NB4 (cell line): ENCODE data around the gene TJP1.
A peak's percentile ranks its signal among the peaks of the same experiment; 100 is the strongest.
"Not testable (repeated sequence)": the region's sequence is repeated elsewhere in the genome, so short reads cannot be mapped to it uniquely, and the experiment has no call there.

ENCODE experiments used
- DNase-seq: peaks from one replicate; pipeline ENCODE4 v3.0.0; 2010; ENCODE audit warnings: low read depth
- H3K4me3 ChIP-seq: one replicate; pipeline ENCODE4 v1.5.1; 2011; ENCODE audit warnings: mild to moderate bottlenecking, low read depth, low read length, moderate library complexity
- CTCF ChIP-seq: IDR thresholded peaks from one replicate; pipeline ENCODE4 v1.5.1; 2012; ENCODE audit warnings: low read depth, low read length
- MAX ChIP-seq: IDR thresholded peaks from 2 replicates; pipeline ENCODE4 v1.6.1; 2011; ENCODE audit warnings: low read depth, low read length
- MYC ChIP-seq: IDR thresholded peaks from 2 replicates; pipeline ENCODE4 v1.6.1; 2011; ENCODE audit warnings: low read depth, low read length
- POLR2A ChIP-seq: IDR thresholded peaks from 2 replicates; pipeline ENCODE4 v1.6.1; 2011; ENCODE audit warnings: mild to moderate bottlenecking; ENCODE audit not compliant: insufficient read length; ENCODE audit errors: extremely low read depth

TJP1 gene

GRCh38 chr15:29696950-29697738 lies 125.1 kb downstream of the TJP1 start:
- TF ChIP-seq CTCF (no peak), MYC (no peak), POLR2A (no peak), MAX (no peak)
- no peak for DNase-seq
- H3K4me3 ChIP-seq = no peak overlapping the region

DNA sequence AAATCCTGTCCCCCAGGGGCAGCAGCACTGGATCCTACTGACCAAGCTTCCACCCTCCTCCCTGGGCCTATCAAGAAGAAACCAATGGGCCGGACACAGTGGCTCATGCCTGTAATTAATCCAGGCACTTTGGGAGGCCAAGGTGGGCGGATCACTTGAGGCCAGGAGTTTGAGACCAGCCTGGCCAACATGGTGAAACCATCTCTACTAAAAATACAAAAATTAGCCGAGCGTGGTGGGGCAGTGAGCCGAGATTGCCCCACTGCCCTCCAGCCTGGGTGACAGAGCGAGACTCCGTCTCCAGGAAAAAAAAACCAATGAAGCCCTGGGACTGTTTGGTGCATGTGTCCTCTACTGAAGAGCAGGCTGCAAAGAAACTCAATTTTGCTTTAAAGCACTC lies 125.8 kb downstream of the TJP1 start:
- not testable (repeated sequence) for DNase-seq, H3K4me3 ChIP-seq

- H3K4me3 ChIP-seq = no peak overlapping the region
- DNase-seq = peak; percentile 26
- TF ChIP-seq MYC (no peak), CTCF (peak; percentile 27)
Measured at GRCh38 chr15:29695489-29696167, 126.6 kb downstream of the TJP1 start.

GRCh38 chr15:29693225-29693624 lies 129.0 kb downstream of the TJP1 start:
- TF ChIP-seq MYC = no peak
- no peak for TF ChIP-seq POLR2A
- no peak for TF ChIP-seq CTCF
- TF ChIP-seq MAX = no peak
- no peak for DNase-seq
- H3K4me3 ChIP-seq = no peak overlapping the region

DNA sequence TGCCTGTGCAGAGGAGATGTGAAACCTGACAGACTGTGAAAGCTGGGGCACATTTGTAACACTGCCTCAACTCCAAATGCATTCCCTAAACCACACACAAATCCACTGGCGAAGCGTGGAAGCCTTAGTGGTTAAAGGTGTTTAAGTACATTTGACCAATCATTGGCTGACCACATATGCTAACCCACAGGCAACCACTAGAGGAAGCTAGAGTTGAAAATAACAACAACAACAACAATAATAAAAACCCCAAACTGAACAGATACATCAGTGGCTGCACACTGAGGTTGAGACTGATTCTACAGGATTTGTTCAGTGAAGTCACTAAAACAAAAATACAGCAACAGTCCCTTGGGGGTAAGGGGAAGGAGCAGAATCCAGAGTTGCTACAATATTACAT lies 129.7 kb downstream of the TJP1 start:
- TF ChIP-seq MAX = no peak
- TF ChIP-seq MYC = no peak
- TF ChIP-seq POLR2A = no peak
- no peak for TF ChIP-seq CTCF
- DNase-seq = no peak
- no peak overlapping the region for H3K4me3 ChIP-seq

DNA sequence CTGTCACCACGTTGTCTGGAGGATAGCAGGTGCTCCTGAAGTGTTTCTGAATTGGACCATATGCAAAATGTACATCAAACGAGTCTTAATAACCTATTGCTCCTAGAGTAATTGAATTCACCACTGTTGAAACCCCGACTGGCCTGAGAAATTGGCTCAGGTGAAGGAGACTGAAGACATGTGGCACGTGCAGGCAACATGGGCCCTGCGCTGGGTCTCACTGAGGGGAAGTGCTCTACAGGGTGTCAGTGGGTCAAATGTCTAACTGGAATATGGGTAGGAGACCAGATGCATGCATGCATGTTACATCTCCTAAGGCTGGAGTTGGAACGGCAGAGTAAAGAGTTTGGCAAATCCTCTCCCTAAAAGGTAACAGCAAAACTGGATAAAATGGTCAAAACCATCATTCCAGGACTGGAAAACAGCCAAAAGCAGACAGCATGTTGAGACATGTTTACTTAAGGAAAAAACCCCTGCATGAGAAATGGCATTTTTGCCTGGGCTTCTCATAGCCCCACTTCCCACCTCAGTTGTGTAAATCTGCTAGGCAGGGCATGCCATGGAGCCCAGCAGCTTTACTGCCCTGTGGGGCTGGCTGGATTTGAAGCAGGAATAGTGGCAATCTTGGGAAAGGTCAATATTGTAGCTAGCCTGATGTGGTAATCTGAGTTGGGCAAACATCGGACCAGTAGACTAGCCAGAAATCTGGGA lies 131.3 kb downstream of the TJP1 start:
- H3K4me3 ChIP-seq = no peak overlapping the region
- TF ChIP-seq CTCF (no peak), MYC (no peak), MAX (no peak), POLR2A (no peak)
- no peak for DNase-seq
